SU-DHL-6 (cell line): Measurements from ENCODE around the gene STX18.

Source experiments
- H2AFZ ChIP-seq: fragments of 200-600 bp; sonication (generic); 2 replicates; pipeline ENCODE4 v1.6.1; 2014; ENCODE audit warnings: low read depth, mild to moderate bottlenecking, moderate library complexity, mixed read lengths, antibody characterized with exemption, low read length; ENCODE audit not compliant: severe bottlenecking
- H3F3A ChIP-seq: fragments of 200-600 bp; shearing (Covaris generic); 2 replicates; pipeline ENCODE4 v1.6.0; 2016; ENCODE audit warnings: antibody characterized with exemption, mild to moderate bottlenecking; ENCODE audit not compliant: insufficient read depth
- H3K27ac ChIP-seq: fragments of 200-600 bp; sonication (generic); 2 replicates; pipeline ENCODE4 v1.5.1; 2016; ENCODE audit warnings: low read depth, mild to moderate bottlenecking, low read length, moderate library complexity, mixed read lengths
- H3K27me3 ChIP-seq: fragments of 200-600 bp; sonication (generic), shearing (Covaris generic); 2 replicates; pipeline ENCODE4 v1.6.0; 2014; ENCODE audit warnings: mild to moderate bottlenecking, low read length
- H3K36me3 ChIP-seq: fragments of 200-600 bp; sonication (generic); 2 replicates; pipeline ENCODE4 v1.6.1; 2014; ENCODE audit warnings: mild to moderate bottlenecking, low read length, mixed read lengths
- H3K4me2 ChIP-seq: fragments of 300-600, 200-600 bp; shearing (Covaris generic), sonication (generic); 2 replicates; pipeline ENCODE4 v1.6.0; 2014; ENCODE audit warnings: low read length, low read depth, mild to moderate bottlenecking; ENCODE audit not compliant: poor library complexity, severe bottlenecking
- H3K4me3 ChIP-seq: fragments of 200-600 bp; sonication (generic); 2 replicates; pipeline ENCODE4 v1.5.1; 2014; ENCODE audit warnings: antibody characterized with exemption, low read length, mild to moderate bottlenecking, mixed read lengths; ENCODE audit not compliant: insufficient read depth, poor library complexity, severe bottlenecking
- H3K79me2 ChIP-seq: fragments of 200-600 bp; sonication (generic); 2 replicates; pipeline ENCODE4 v1.6.1; 2014; ENCODE audit warnings: mild to moderate bottlenecking, low read length, moderate library complexity; ENCODE audit not compliant: insufficient read depth
- H3K9ac ChIP-seq: fragments of 200-600 bp; sonication (generic); 2 replicates; pipeline ENCODE4 v1.7.0; 2014; ENCODE audit warnings: mild to moderate bottlenecking, low read length
- H3K9me2 ChIP-seq: fragments of 200-600 bp; sonication (generic); replicated peaks from 2 replicates; pipeline ENCODE4 v1.6.1; 2014; ENCODE audit warnings: low read length; ENCODE audit not compliant: insufficient read depth
- H3K9me3 ChIP-seq: fragments of 200-600 bp; sonication (generic); 2 replicates; pipeline ENCODE4 v1.6.1; 2014; ENCODE audit warnings: low read length, mixed read lengths; ENCODE audit not compliant: insufficient read depth
- H4K20me1 ChIP-seq: fragments of 200-600 bp; sonication (generic); 2 replicates; pipeline ENCODE4 v1.6.1; 2014; ENCODE audit warnings: low read depth, mild to moderate bottlenecking, antibody characterized with exemption, low read length, moderate library complexity, mixed read lengths
- CTCF ChIP-seq: fragments of 200-600 bp; sonication (generic); IDR thresholded peaks from one replicate; pipeline ENCODE4 v1.5.1; 2017; ENCODE audit warnings: antibody characterized with exemption, mild to moderate bottlenecking, low read length, moderate library complexity; ENCODE audit not compliant: insufficient read depth, poor library complexity, severe bottlenecking
- EZH2phosphoT487 ChIP-seq: fragments of 200-600 bp; sonication (generic), shearing (Covaris generic); conservative IDR thresholded peaks from 2 replicates; pipeline ENCODE4 v1.6.1; 2018; ENCODE audit warnings: mild to moderate bottlenecking, antibody characterized with exemption, low read length, moderate library complexity, mixed read lengths

The STX18 gene

GRCh38 chr4:4401036-4401435, 140.8 kb downstream of the STX18 start:
- no peaks in the 10 kb centered on the region for H3F3A ChIP-seq
- TF ChIP-seq CTCF = no peak
- no peak for TF ChIP-seq EZH2phosphoT487

GRCh38 chr4:4398430-4398829, 143.4 kb downstream of the STX18 start:
- peaks cover 32% of the 10 kb centered on the region; the same call in 1 of the 2 replicates for H3K79me2 ChIP-seq
- no peaks in the 10 kb centered on the region for H3K9me2 ChIP-seq
- H3K9ac ChIP-seq = no peak overlapping the region
- no peaks in the 10 kb centered on the region for H3F3A ChIP-seq
- H3K9me3 ChIP-seq = no peaks in the 10 kb centered on the region
- H4K20me1 ChIP-seq = no peaks in the 10 kb centered on the region
- H2AFZ ChIP-seq = no peak overlapping the region
- H3K36me3 ChIP-seq = peaks cover 7% of the 10 kb centered on the region
- H3K27me3 ChIP-seq = no peaks in the 10 kb centered on the region
- no peak overlapping the region for H3K4me3 ChIP-seq
- no peak overlapping the region for H3K4me2 ChIP-seq
- no peak for TF ChIP-seq CTCF
- no peak for TF ChIP-seq EZH2phosphoT487
- no peak overlapping the region for H3K27ac ChIP-seq

More at GRCh38 chr4:4401036-4401435, 140.8 kb downstream of the STX18 start:
- Histone ChIP-seq H3K27ac (no peak overlapping the region), H3K9me3 (no peaks in the 10 kb centered on the region), H3K9me2 (no peaks in the 10 kb centered on the region), H2AFZ (no peak overlapping the region), H3K36me3 (peaks cover 7% of the 10 kb centered on the region), H3K79me2 (peaks cover 32% of the 10 kb centered on the region; the same call in 1 of the 2 replicates), H3K4me2 (no peak overlapping the region), H3K27me3 (no peaks in the 10 kb centered on the region), H3K9ac (no peak overlapping the region), H4K20me1 (no peaks in the 10 kb centered on the region), H3K4me3 (no peak overlapping the region)

GRCh38 chr4:4397441-4397819, 144.4 kb downstream of the STX18 start:
- Histone ChIP-seq H3K4me3 (no peak overlapping the region), H3K27ac (no peak overlapping the region), H3K36me3 (peaks cover 7% of the 10 kb centered on the region), H3K9ac (no peak overlapping the region), H3K4me2 (no peak overlapping the region), H3K79me2 (peaks cover 32% of the 10 kb centered on the region; the same call in 1 of the 2 replicates), H3K27me3 (no peaks in the 10 kb centered on the region), H3F3A (no peaks in the 10 kb centered on the region), H4K20me1 (no peaks in the 10 kb centered on the region), H3K9me3 (no peaks in the 10 kb centered on the region), H3K9me2 (no peaks in the 10 kb centered on the region), H2AFZ (no peak overlapping the region)
- TF ChIP-seq EZH2phosphoT487 = no peak
- no peak for TF ChIP-seq CTCF
